RKO (cell line): ENCODE measurements around the gene ITM2C.
A peak's percentile ranks its signal among the peaks of the same experiment; 100 is the strongest.

Experiments used
- DNase-seq: peaks from one replicate; pipeline ENCODE4 v3.0.0-alpha.2; 2016; ENCODE audit warnings: low spot score

The ITM2C gene

DNA sequence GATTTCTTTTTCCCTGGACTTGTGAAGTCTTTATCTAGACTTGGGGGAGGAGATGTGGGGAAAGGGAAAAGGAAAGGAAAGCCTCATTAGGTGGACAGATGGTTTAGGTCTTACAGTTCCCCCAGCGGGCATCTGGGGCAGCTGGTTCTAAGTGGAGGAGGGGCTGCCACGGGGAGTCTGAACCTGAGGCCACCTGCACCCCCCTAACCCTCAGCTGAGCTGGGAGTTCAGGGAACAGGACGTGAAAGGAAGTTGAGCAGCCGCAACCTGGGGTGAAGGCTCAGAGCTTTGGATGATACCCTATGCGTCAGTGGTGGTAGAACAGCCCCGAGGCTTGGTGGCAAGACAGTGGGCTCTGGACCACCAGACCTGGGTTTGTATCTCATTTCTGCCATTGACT is 26.8 kb downstream of the ITM2C start:
- no peak for DNase-seq

GRCh38 chr2:230893338-230893737 is 28.6 kb downstream of the ITM2C start:
- no peak for DNase-seq

DNA sequence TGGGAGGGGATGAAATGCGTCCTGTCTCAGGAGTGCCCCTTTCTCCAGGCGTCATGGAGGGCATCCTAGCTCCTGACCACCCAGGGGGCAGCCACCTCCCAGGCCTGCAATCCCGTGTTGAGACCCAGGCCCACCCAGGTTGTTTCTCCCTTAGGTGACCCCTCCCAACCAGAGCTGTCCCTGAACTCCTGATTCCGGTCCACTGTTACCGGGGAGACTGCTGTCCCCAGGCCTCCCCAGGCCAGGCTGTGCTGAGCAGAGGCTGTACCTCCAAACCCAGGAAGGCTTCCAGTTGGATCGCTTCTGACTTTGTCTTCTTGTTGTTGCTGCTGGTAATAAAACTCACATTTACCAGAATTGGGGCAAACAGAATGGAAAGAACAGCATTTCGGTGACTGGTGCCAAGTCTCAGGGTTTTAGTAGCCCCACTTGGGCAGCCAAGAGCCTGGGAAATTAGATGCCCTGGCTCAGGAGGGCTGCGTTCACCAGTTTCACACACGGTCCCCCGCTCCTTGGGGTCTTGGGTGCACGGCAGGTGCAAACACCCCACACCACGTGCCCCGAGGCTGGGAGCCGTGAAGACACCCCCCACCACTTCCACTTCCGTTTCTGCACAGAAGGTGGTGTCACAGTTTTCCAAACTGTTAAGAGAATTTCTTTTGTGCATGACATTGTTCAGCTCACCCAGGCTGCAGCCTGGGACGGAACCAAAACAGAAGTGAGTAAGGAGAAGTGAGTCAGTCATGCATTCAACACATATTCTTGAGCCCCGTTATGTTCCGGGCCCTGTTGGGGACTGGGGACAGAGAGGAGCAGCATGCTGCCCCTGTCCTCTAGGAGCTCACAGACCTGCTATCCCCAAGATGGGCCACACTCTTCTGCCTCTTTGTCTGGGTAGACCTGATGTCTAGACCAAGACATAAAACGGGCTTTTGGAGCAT is 29.4 kb downstream of the ITM2C start:
- no peak for DNase-seq

DNA sequence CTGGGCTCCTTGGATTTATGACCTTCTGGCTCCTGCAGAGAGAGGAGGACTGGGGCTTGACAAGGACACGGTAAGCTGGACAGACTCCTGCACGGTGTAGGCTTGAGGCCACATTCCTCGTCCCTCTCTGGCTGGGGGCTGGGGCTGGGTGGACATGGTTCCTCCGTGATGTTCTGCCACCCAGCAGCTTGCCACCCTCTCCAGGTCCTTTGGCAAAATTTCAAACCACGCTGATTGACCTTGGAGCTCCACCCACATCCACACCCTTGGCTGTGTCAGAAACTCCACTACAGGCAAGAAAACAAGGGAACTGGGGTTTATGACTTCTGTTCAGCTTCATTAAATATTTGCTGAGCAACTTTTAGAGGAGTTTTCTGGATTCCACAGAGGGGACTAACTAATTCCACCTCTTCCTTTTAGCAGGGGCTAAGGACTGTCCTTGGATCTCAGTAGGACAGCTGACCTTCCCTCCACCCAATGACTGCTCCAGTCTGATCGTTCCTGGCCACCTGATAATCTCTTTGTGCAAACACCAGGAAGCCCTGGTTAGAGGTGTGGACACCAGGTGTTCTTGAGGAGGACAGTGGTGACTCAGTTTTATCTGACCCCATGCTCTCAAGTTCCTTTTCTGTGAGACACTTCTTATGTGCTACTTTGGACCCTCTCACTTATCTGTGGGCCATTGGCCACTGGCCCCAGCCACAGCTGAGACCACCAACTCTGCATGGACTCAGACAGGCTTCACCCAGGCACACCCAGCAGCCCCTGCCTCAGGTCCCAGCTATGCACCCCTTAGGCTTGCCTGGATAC is 31.0 kb downstream of the ITM2C start:
- no peak for DNase-seq

DNA sequence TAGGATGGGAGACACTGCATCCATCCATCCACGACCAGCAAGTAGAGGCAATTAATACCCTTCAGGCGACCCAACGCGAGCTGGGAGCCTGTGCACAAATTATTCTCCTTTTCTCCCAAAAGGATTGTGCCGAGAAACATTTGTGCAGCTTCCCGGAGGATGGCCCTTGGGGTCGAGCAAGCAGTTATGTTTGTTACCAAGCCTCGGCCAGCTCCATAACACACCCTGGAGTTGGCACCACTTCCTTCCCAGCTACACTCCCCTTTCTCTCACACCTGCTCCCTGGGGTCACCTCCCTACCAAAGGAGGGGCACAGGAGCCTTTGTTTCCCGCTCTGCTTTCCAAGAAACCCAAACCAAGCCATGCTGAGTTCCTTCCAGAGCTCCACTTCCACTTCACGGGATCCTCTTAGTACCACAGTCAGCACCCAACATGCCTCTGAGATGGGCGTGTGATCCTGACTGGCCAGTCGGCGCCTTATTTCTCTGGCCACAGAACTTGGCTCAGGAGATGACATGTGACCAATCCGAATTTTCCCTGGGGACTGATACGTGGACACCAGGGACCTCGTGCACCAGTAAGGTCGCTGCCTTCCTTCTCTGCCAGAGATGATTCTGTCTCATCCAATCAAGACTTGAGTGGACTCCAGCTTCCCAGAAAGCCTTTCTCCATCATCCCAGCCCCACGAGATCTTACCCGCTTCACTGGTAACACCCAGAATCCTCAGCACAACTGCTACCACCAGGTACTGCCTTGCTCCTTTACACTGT is 31.8 kb downstream of the ITM2C start:
- no peak for DNase-seq

DNA sequence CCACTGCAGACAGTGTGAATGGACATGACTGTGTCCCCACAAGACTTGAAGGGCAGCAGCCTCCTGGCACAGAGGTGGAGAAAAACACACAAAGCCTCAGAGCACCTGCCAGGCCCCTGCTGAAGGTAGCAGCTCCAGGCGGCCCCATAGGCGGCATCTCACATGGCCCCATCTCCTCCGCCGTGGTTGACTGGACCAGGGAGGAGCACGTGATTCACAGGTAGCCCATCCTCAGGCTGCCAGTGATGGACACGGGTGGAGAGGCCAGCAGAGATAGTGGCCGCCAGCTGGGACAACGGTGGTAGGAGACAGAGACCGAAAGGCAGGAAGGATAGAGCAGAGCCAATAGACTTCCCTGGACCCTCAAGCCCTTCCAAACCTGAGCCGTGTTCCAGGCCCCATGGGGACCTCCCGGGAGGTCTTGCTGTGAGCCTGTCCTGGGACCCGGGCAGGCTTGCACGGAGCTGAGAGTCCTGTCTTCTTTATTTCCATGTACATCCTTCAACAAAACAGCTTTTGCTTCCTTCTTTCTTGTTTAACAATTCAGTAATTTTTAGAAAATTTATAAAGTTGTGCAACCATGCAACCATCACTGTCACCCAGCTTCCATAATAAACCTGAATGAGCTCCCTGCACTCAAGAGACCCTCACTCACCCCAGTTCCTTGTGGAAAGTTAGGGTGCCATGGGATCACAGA is 33.4 kb downstream of the ITM2C start:
- no peak for DNase-seq

DNA sequence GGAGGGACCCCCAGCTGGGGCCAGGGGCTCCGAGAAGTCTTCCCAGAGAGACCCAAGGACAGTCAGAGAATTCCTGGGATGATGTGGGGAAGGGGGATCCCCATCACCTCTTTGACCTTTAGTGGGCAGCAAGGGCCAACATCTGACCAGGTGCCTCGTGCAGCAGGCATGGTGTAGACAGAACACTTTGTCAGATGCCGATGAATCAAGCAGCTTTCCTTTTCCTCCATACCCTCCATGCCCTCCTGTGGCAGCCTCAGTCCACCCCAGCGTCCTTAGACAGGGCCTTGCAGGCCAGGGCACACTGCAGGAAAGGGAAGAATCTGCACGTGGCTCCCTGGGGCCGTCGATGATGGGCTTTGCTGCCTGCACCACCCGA is 34.0 kb downstream of the ITM2C start:
- no peak for DNase-seq

- DNase-seq: no peak
Observed at GRCh38 chr2:230899287-230899686, 34.5 kb downstream of the ITM2C start.

DNA sequence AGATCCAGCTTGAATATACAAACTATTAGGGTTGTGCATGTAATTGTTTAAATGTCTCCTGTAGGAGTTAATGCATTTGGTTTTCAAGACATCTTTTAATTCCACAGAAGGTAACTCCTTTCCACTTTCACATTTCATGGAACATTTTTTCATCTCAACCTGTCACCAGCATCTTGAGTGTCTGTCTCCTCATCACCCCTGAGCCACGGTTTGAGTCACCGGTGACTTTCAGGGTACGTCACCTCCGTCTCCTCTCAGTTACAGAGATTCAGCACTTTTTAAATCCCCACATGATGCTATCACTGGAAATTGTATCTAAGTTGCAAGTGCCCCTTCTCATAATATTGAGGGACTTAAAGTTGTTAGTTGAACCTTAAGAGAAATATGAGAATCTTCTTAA is 35.0 kb downstream of the ITM2C start:
- peak; percentile 40 for DNase-seq

DNA sequence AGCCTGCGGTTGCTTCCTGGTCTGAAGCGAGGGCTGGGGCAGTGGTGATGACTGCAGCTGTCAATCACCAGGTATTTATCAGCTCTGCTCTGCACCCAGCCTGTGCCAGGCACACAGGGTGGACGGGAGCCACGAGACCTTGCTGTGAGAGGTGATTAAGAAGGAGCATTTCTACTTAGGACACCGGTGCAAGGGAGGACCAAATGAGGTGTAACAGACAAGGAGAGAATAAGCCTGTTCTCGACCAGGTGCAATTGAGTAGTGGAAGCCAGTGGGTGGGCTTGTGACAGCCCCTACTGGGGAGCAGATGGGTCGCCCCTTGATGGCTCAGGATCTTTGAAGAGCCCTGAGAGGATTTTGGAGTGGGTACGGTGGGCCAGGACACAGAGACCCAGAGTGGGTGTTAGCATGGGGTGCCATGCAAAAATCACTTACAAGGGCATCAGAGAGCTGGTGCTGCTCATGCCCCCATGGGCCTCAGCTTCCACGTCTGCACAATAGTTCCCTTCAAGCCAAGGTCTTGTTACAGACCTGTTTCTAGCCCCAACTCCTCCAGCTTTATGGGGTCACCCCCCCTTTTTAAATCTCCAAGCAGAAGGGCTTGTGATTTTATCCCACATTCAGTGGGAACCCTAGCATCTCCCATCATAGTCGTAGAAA is 35.7 kb downstream of the ITM2C start:
- no peak for DNase-seq

DNA sequence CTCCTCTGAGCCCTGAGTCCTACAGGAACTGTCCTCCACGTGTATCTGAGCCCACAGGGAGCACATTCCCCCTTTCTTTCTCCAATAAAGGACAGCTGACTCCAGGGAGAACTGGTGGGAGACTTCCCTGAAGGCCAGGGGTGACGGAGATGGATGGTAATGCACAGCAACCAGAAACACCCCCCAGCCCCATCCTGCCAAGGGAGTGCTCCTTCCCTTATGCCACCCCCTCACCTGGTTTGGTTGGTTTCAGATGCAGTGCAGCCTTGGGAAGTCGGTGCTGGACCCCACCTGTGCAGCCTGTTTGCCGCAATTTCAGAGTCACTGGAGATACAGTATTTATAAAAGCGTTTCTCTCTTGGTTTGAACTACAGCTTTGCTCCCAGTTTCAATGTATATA is 36.3 kb downstream of the ITM2C start:
- no peak for DNase-seq

DNA sequence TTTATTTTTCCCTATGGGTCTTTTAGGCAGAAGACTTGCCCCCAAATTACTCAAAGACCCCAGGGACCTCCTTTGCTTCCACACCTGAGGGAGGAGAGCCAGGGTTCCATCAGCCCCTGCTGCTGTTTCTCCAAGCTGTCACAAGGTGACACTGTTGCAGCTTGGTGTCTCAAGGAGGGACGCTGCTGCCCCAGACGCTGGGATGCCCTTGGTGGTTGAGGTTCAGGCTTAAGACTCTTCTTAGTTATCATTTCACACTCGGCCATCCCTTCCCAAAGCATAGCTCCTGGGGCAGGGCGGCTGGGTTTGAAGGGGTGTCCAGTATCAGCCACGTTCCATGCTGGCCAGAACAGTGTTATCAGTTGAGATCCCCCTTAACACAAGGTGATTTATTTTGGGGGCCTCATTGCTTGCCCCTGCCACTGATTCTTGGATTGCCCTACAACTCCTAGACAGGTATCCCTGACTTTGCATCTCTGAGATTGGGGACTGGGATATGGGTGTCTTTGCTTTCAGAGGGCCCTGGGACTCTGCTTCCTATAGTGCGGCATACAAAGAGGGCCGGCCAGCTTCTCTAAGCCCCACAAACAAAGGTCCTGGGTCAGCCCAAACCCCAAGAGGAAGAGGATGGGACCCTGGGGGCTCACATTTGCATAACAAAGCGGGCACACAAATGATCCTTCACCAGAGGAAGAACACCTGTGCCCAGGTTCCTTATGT is 37.6 kb downstream of the ITM2C start:
- DNase-seq: peak; percentile 74

- DNase-seq: no peak
Observed at GRCh38 chr2:230903231-230904150, 38.7 kb downstream of the ITM2C start.

DNA sequence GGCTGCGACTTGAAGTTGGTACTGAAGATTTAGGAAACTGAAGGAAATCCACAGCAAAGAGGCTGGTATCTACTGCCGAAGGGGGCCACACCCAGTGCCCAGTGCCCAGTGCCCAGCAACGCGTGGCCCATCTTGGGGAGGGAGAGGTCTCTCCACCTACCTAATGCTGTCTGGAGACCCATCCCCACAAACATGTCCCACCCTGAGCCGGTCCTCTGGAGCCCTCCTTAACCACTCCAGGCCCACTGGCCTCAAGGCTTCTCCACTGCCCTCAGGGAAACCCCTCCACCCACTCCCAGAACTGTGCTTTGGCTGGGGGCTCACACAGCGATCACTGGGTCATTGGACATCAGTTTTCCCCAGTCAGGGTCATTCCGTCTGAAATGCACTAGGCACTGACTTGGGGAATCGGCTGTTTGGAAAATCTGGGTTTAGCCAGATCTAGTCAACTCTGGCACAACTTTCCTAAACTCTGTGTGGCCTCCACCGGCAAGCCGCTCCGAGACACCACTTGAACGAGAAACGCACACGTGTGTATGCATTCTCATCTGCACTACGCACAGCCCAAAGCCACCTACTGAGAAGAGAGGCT is 40.2 kb downstream of the ITM2C start:
- no peak for DNase-seq

GRCh38 chr2:230905448-230906421 is 41.0 kb downstream of the ITM2C start:
- peak; percentile 40 for DNase-seq

DNA sequence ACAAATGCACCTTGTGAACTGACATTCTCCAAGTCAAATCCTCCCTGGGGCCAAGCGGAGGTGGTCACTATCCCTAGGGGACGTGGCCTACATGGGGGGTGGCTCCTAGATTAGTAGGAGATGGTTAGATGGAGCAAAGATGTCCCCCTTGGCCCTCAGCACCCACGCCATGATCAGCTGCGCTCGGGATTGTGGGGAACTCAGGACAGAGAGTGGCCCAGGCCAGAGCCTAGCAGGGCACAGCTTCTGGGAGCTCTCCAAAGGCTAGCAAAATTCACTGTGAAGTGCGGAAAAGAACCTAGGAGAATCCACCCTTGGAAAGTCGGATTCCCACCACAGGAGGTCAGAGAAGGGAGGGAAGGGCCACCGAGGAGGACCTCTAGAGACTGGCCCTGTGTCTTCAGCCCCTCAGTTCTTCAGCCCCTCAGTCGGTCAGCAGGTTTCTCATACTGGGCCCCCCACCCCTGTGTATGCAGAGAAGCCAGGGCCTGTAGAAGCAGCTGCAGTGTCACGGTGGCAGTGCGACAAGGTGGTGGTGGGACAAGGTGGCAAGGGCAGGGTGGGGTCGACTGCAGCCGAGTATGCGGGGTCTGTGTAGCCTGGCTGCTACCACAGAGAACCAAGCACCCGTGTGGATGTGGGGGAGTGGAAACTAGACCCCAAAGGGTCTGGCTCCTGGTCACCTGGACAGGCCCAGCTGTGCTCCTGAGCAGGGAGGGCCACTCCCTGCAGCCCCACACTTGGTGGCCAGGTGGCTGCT is 41.9 kb downstream of the ITM2C start:
- no peak for DNase-seq
